ENCODE measurements around the gene RHOG. TPM values are rescaled to one million over a fixed set of nuclear protein-coding genes. Genes with fewer than 3 reads are reported as not detected.

Gene RHOG
- total RNA-seq, 2 experiments from 2014 or later: 142 TPM

DNA sequence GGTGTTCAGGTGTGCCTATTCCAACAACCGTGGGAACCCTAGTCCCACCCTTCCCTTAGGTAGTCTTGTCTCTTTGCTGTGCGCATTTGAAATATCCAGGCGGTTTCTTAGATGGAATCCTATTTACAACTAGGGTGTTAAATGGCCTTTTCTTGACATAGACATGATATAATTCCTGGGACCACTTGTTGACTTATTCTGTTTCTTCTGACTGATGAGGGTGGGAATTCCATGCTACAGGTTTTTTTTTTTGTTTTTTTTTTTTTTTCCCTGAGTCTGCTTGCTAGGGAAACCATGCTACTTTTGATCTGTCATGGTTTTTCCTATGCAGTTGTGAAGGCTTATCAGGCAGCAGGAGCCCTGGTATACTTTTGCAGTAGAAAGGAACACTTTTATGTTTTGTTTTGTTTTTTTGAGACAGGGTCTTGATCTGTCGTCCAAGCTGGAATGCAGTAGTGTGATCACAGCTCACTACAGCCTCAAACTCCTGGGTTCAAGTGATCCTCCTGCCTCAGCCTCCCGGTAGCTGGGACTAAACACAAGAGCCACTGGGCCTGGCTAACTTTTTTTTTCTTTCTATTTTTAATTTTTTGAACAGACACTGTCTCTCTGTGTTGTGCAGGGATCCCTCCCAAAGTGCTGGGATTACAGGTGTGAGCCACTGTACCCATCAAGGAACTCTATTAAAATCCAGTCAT, 16.2 kb upstream of the RHOG start:
- H3K36me3 Mint-ChIP-seq (ENCODE audit: low read depth): peaks cover 4% of the 10 kb centered on the region
- intact Hi-C loops (cut with micrococcal nuclease): loop anchor here (1.0 kb wide), 1 partner anchor 8 kb away; no protein-coding TSS in a partner anchor
- no peak for DNase-seq

GRCh38 chr11:3855808-3856491, 15.2 kb upstream of the RHOG start:
- DNase-seq: peak; percentile 68
- H3K4me3 Mint-ChIP-seq: peak overlapping the region; percentile 97
- CTCF ChIA-PET: interaction anchor here (0.8 to 23.9 kb wide), 33 partner anchors 12 to 214 kb away, joined by 3 to 573 read pairs (median 10); partner anchors contain the start of genes NUP98 and RHOG
- H3K27ac Mint-ChIP-seq: peak overlapping the region; percentile 96
- peaks cover 63% of the 10 kb centered on the region for H3K4me1 Mint-ChIP-seq (ENCODE audit: low read depth)
- intact Hi-C loops (cut with micrococcal nuclease): loop anchor here (1.0 kb wide), 5 partner anchors 9 to 134 kb away; partner anchors contain the start of gene NUP98
- peaks cover 3% of the 10 kb centered on the region for H3K36me3 Mint-ChIP-seq (ENCODE audit: low read depth)
- no peaks in the 10 kb centered on the region for H3K9me3 Mint-ChIP-seq
- H3K27me3 Mint-ChIP-seq (ENCODE audit: low read depth): no peaks in the 10 kb centered on the region

More for the DNA sequence above, 16.2 kb upstream of the RHOG start:
- CTCF ChIA-PET: interaction anchor here (0.7 to 23.9 kb wide), 8 partner anchors 11 to 212 kb away, joined by 3 to 573 read pairs (median 16); partner anchors contain the start of gene RHOG
- peaks cover 71% of the 10 kb centered on the region for H3K4me1 Mint-ChIP-seq (ENCODE audit: low read depth)
- peaks cover 1% of the 10 kb centered on the region for H3K9me3 Mint-ChIP-seq
- H3K27ac Mint-ChIP-seq: peak overlapping the region; percentile 96
- H3K4me3 Mint-ChIP-seq: peak overlapping the region; percentile 97
- H3K27me3 Mint-ChIP-seq (ENCODE audit: low read depth): no peaks in the 10 kb centered on the region

GRCh38 chr11:3854977-3855807, 14.4 kb upstream of the RHOG start, which contains the start of gene STIM1:
Gene STIM1 (plus strand): TSS chr11:3855664. CDS start chr11:3856271, 607 bp downstream.
- Mint-ChIP-seq H3K4me3 (peak within 1 kb of the TSS; percentile 97), H3K4me1 (ENCODE audit: low read depth) (peaks cover 55% of the 10 kb centered on the region), H3K27me3 (ENCODE audit: low read depth) (no peaks in the 10 kb centered on the region), H3K27ac (peak within 1 kb of the TSS; percentile 98), H3K36me3 (ENCODE audit: low read depth) (peaks cover 3% of the 10 kb centered on the region), H3K9me3 (no peaks in the 10 kb centered on the region)
- intact Hi-C loops (cut with micrococcal nuclease): loop anchor here (1.0 kb wide), 15 partner anchors 14 to 239 kb away; partner anchors contain the start of genes NUP98 and RRM1
- CTCF ChIA-PET: interaction anchor here (0.7 to 23.9 kb wide), 57 partner anchors 12 to 239 kb away, joined by 3 to 573 read pairs (median 5); partner anchors contain the start of genes NUP98, PGAP2, RHOG and RRM1
- peak; percentile 99 for DNase-seq

DNA sequence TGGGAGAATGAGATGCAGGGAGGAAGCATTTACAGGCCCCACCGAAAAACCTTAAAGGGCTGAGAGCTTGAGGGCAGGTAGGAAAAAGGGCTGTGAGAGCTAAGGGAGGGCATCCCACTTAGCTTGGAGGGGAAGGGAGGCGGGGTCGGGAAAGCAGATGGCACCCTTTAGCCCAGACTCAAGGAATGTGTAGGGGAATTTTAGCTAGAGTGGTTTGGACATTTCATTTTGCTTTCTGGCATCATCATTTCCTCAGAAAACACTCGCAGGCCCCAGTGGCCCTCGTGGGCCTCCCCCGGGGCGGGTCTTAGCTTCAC, 13.9 kb upstream of the RHOG start:
- Mint-ChIP-seq H3K27ac (peak overlapping the region; percentile 98), H3K27me3 (ENCODE audit: low read depth) (no peaks in the 10 kb centered on the region), H3K4me3 (peak overlapping the region; percentile 88), H3K36me3 (ENCODE audit: low read depth) (peaks cover 3% of the 10 kb centered on the region), H3K9me3 (no peaks in the 10 kb centered on the region), H3K4me1 (ENCODE audit: low read depth) (peaks cover 49% of the 10 kb centered on the region)
- DNase-seq: no peak
- intact Hi-C loops (cut with micrococcal nuclease): loop anchor here (1.0 kb wide), 11 partner anchors 13 to 240 kb away; partner anchors contain the start of gene RRM1
- CTCF ChIA-PET: interaction anchor here (0.7 to 23.9 kb wide), 55 partner anchors 13 to 240 kb away, joined by 3 to 573 read pairs (median 5); partner anchors contain the start of genes PGAP2, RHOG and RRM1

- Mint-ChIP-seq H3K4me1 (ENCODE audit: low read depth) (peaks cover 49% of the 10 kb centered on the region), H3K27ac (peak overlapping the region; percentile 98), H3K9me3 (no peaks in the 10 kb centered on the region), H3K36me3 (ENCODE audit: low read depth) (peaks cover 3% of the 10 kb centered on the region), H3K27me3 (ENCODE audit: low read depth) (no peaks in the 10 kb centered on the region), H3K4me3 (peak overlapping the region; percentile 88)
- CTCF ChIA-PET: interaction anchor here (0.5 to 23.9 kb wide), 57 partner anchors 13 to 241 kb away, joined by 3 to 573 read pairs (median 5); partner anchors contain the start of genes PGAP2, RHOG and RRM1
- intact Hi-C loops (cut with micrococcal nuclease): loop anchor here (1.0 kb wide), 11 partner anchors 13 to 240 kb away; partner anchors contain the start of gene RRM1
- peak; percentile 85 for DNase-seq
These were observed 13.3 kb upstream of the RHOG start for GRCh38 chr11:3853899-3854659.

GRCh38 chr11:3853545-3853842, 12.7 kb upstream of the RHOG start:
- peak overlapping the region; percentile 98 for H3K27ac Mint-ChIP-seq
- peaks cover 47% of the 10 kb centered on the region for H3K4me1 Mint-ChIP-seq (ENCODE audit: low read depth)
- CTCF ChIA-PET: interaction anchor here (0.5 to 23.9 kb wide), 15 partner anchors 14 to 228 kb away, joined by 3 to 573 read pairs (median 14); partner anchors contain the start of gene RHOG
- no peaks in the 10 kb centered on the region for H3K9me3 Mint-ChIP-seq
- intact Hi-C loops (cut with micrococcal nuclease): no loop called here
- peak overlapping the region; percentile 88 for H3K4me3 Mint-ChIP-seq
- H3K36me3 Mint-ChIP-seq (ENCODE audit: low read depth): peaks cover 3% of the 10 kb centered on the region
- no peaks in the 10 kb centered on the region for H3K27me3 Mint-ChIP-seq (ENCODE audit: low read depth)
- DNase-seq: no peak

DNA sequence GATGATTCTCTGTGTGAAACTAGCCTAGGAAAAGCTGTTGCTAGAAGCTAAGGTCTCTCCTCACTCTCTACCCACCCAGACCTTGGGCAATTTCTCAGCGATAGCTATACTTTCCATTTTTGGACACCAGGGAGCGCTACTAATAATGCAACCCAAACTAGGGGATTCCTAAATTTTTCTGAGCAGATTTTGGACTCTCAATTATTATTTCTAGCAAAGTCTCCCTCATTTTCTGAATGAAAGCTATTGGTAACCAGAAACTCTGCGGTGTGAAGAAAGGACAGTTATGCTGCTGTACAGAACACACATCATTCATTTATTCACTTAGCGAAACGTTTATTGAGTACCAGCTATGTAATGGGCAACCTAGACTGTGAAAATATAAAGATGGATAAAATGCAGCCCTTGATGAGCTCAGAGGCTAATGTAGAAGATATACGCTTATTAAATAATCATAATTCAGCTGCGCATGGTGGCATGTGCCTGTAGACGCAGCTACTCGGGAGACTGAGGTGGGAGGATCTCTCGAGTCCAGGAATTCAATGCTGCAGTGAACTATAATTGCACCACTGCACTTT, 8.6 kb upstream of the RHOG start:
- Mint-ChIP-seq H3K36me3 (ENCODE audit: low read depth) (no peaks in the 10 kb centered on the region), H3K4me3 (no peak overlapping the region), H3K4me1 (ENCODE audit: low read depth) (peaks cover 45% of the 10 kb centered on the region), H3K27ac (no peak overlapping the region), H3K9me3 (no peaks in the 10 kb centered on the region), H3K27me3 (ENCODE audit: low read depth) (no peaks in the 10 kb centered on the region)
- intact Hi-C loops (cut with micrococcal nuclease): loop anchor here (1.0 kb wide), 2 partner anchors 136 to 223 kb away; no protein-coding TSS in a partner anchor
- peak; percentile 67 for DNase-seq
- CTCF ChIA-PET: interaction anchor here (0.7 to 23.9 kb wide), 35 partner anchors 10 to 242 kb away, joined by 3 to 573 read pairs (median 6); partner anchors contain the start of gene RHOG

DNA sequence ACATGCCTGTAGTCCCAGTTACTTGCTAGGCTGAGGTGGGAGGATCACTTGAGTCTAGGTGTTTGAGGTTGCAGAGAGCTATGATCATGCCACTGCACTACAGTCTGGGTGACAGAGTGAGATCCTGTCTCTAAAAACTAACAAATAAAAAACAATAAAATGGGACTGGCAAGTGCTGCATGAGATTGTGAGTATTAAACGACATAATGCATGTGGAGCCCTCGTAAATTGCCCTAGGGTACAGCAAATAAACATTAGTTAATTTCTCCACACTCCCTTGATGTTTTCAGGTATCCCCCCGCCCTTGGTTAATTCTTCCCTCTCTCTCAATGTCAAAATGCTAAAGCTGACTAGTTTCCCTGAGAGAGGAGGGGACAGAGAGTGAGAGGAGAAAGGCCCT, 4.9 kb upstream of the RHOG start:
- intact Hi-C loops (cut with micrococcal nuclease): no loop called here
- CTCF ChIA-PET: interaction anchor here (0.6 to 23.9 kb wide), 4 partner anchors 6 to 236 kb away, joined by 3 to 573 read pairs (median 117); partner anchors contain the start of gene STIM1
- no peaks in the 10 kb centered on the region for H3K36me3 Mint-ChIP-seq (ENCODE audit: low read depth)
- no peak overlapping the region for H3K4me3 Mint-ChIP-seq
- H3K9me3 Mint-ChIP-seq: no peaks in the 10 kb centered on the region
- no peaks in the 10 kb centered on the region for H3K27me3 Mint-ChIP-seq (ENCODE audit: low read depth)
- DNase-seq: no peak
- peaks cover 42% of the 10 kb centered on the region for H3K4me1 Mint-ChIP-seq (ENCODE audit: low read depth)
- H3K27ac Mint-ChIP-seq: no peak overlapping the region

- Mint-ChIP-seq H3K9me3 (no peaks in the 10 kb centered on the region), H3K4me1 (ENCODE audit: low read depth) (peaks cover 42% of the 10 kb centered on the region), H3K27ac (no peak overlapping the region), H3K4me3 (no peak overlapping the region), H3K36me3 (ENCODE audit: low read depth) (peaks cover under 1% of the 10 kb centered on the region), H3K27me3 (ENCODE audit: low read depth) (no peaks in the 10 kb centered on the region)
- CTCF ChIA-PET: interaction anchor here (0.6 to 23.9 kb wide), 4 partner anchors 7 to 237 kb away, joined by 3 to 573 read pairs (median 118); partner anchors contain the start of gene STIM1
- DNase-seq: no peak
- intact Hi-C loops (cut with micrococcal nuclease): no loop called here
These were observed 4.5 kb upstream of the RHOG start for GRCh38 chr11:3845246-3845645.

DNA sequence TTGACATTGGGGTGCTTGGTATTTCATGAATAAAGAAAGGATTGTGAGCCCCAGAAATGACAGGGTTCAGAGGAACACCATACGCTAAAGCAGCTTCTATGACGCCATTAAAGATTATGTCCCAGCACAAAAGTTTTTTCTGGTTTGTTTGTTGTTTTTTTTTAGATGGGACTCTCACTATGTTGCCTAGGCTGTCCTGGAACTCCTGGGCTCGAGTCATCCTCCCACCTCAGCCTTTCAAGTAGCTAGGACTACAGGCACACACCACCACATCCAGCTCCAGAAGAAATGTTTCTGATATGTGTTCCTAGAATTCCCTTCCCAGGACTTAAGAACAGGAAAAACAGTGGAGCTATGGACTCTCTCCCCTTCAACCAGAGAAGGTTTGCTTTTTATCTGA, 2.6 kb upstream of the RHOG start:
- H3K4me3 Mint-ChIP-seq: no peak overlapping the region
- no peaks in the 10 kb centered on the region for H3K9me3 Mint-ChIP-seq
- peak overlapping the region; percentile 74 for H3K27ac Mint-ChIP-seq
- no peak for DNase-seq
- intact Hi-C loops (cut with micrococcal nuclease): loop anchor here (5.0 kb wide), 2 partner anchors 764 to 1844 kb away; partner anchors contain the start of genes TRIM22, TRIM5 and TRIM68
- H3K4me1 Mint-ChIP-seq (ENCODE audit: low read depth): peaks cover 36% of the 10 kb centered on the region
- no peaks in the 10 kb centered on the region for H3K27me3 Mint-ChIP-seq (ENCODE audit: low read depth)
- CTCF ChIA-PET: interaction anchor here (0.6 to 23.9 kb wide), 5 partner anchors 8 to 226 kb away, joined by 3 to 573 read pairs (median 5); partner anchors contain the start of gene STIM1
- peaks cover 17% of the 10 kb centered on the region for H3K36me3 Mint-ChIP-seq (ENCODE audit: low read depth)

Data from activated naive CD4-positive, alpha-beta T cell treated with anti-CD3 and anti-CD28 coated beads for 36 hours (primary cell).